Measurements from ENCODE around the gene ABCC10. TPM values are rescaled to one million over a fixed set of nuclear protein-coding genes. Genes with fewer than 3 reads are reported as not detected.

ABCC10 gene
- total and polyA plus RNA-seq, 10 of the 15 experiments (the other 5 are each of a cell fraction or from before 2014, with no cell fraction given), result 0.80 to 18.2 (median 6.4) TPM

GRCh38 chr6:43453831-43454230 lies 26.5 kb downstream of the ABCC10 start:
- no TSS peak for BruUV-seq (replicated peaks)
- Histone ChIP-seq H3K4me1 (ENCODE audit: control insufficient read depth, insufficient read depth, low read length) (peaks cover 14% of the 10 kb centered on the region), H3K27me3 (replicated peaks in 1 of 2; ENCODE audit: control insufficient read depth in 2 of 2, insufficient read depth in 2 of 2, low read length in 1 of 2) (peaks cover 2 to 3% of the 10 kb centered on the region in 2 experiments; a peak in 3 of 4 replicates), H3K79me2 (ENCODE audit: control insufficient read depth, insufficient read depth, low read length) (no peaks in the 10 kb centered on the region), H3K9ac (ENCODE audit: control insufficient read depth, insufficient read depth, low read length) (no peak overlapping the region), H3K27ac (ENCODE audit: control insufficient read depth, insufficient read depth) (no peak overlapping the region), H3K9me3 (replicated peaks; ENCODE audit: control insufficient read depth, insufficient read depth, low read length) (no peaks in the 10 kb centered on the region), H3K4me2 (ENCODE audit: control insufficient read depth, insufficient read depth) (no peak overlapping the region), H2AFZ (ENCODE audit: control insufficient read depth, low read depth, low read length) (no peak overlapping the region), H3K36me3 (ENCODE audit: control insufficient read depth in 2 of 2, insufficient read depth in 2 of 2, low read length in 1 of 2) (peaks cover 0 to 1% of the 10 kb centered on the region in 2 experiments; a peak in 3 of 4 replicates), H3K4me3 (no peak overlapping the region), H4K20me1 (ENCODE audit: control insufficient read depth, insufficient read depth) (no peaks in the 10 kb centered on the region; the same call in 1 of the 2 replicates)
- SMC1A ChIA-PET (ENCODE audit: uncharacterized antibody, unreplicated experiment), result interaction anchor here (1.0 kb wide), 1 partner anchor 53 kb away, joined by 3 read pairs; no protein-coding TSS in a partner anchor
- no peak for FAIRE-seq
- in situ Hi-C loops (cut with MboI), result no loop called here
- POLR2A ChIA-PET, result no interaction called here
- no peak for DNase-seq (ENCODE audit: low read depth, low spot score)
- CTCF ChIA-PET, result interaction anchor here (0.6 to 4.7 kb wide), 5 partner anchors 20 to 553 kb away, joined by 3 to 27 read pairs (median 3); no protein-coding TSS in a partner anchor
- intact Hi-C loops (cut with micrococcal nuclease; ENCODE audit: unreplicated experiment), result loop anchor here (2.0 to 10.0 kb wide), 2 partner anchors 53 to 621 kb away; no protein-coding TSS in a partner anchor
- no peak for ATAC-seq
- RAD21 ChIA-PET (ENCODE audit: unreplicated experiment), result interaction anchor here (5.3 kb wide), 1 partner anchor 53 kb away, joined by 22 read pairs; no protein-coding TSS in a partner anchor
- no peak for TF ChIP-seq MTA2 (IDR thresholded peaks at IDR 0.05; ENCODE audit: low read depth)
- no peak for TF ChIP-seq TAF1 (IDR thresholded peaks at IDR 0.05; ENCODE audit: borderline replicate concordance, low read depth, low read length)
- no peak for TF ChIP-seq SIN3A (IDR thresholded peaks at IDR 0.05; ENCODE audit: low read depth, low read length)
- TF ChIP-seq TBL1XR1 (IDR thresholded peaks at IDR 0.05; ENCODE audit: low read depth, low read length), result no peak
- TF ChIP-seq, protein P1, sequence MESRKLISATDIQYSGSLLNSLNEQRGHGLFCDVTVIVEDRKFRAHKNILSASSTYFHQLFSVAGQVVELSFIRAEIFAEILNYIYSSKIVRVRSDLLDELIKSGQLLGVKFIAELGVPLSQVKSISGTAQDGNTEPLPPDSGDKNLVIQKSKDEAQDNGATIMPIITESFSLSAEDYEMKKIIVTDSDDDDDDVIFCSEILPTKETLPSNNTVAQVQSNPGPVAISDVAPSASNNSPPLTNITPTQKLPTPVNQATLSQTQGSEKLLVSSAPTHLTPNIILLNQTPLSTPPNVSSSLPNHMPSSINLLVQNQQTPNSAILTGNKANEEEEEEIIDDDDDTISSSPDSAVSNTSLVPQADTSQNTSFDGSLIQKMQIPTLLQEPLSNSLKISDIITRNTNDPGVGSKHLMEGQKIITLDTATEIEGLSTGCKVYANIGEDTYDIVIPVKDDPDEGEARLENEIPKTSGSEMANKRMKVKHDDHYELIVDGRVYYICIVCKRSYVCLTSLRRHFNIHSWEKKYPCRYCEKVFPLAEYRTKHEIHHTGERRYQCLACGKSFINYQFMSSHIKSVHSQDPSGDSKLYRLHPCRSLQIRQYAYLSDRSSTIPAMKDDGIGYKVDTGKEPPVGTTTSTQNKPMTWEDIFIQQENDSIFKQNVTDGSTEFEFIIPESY (IDR thresholded peaks at IDR 0.05), result no peak

Measured in GM12878 (cell line).